NCI-H2196 treated with DMSO at 0.1 percent for 48 hours (cell line): Measurements from ENCODE around the gene TESK2.
"Not testable (repeated sequence)": the region's sequence is repeated elsewhere in the genome, so short reads cannot be mapped to it uniquely, and the experiment has no call there.

Source experiments
- DNase-seq: peaks from one replicate; lab custom pipeline; 2025; ENCODE audit not compliant: unreplicated experiment; lab: John Stamatoyannopoulos, UW

The TESK2 gene

GRCh38 chr1:45414746-45415145 is 76.2 kb downstream of the TESK2 start:
- no peak for DNase-seq

- DNase-seq: no peak
Measured at GRCh38 chr1:45412899-45413298, 78.1 kb downstream of the TESK2 start.

- DNase-seq: no peak
Measured at GRCh38 chr1:45411510-45411899, 79.5 kb downstream of the TESK2 start.

- no peak for DNase-seq
Measured at GRCh38 chr1:45410850-45411509, 80.0 kb downstream of the TESK2 start.

- no peak for DNase-seq
Measured at GRCh38 chr1:45409276-45409675, 81.7 kb downstream of the TESK2 start.

GRCh38 chr1:45407629-45408287 is 83.2 kb downstream of the TESK2 start:
- DNase-seq: no peak

GRCh38 chr1:45405636-45406035 is 85.3 kb downstream of the TESK2 start:
- no peak for DNase-seq

- no peak for DNase-seq
Measured at GRCh38 chr1:45403718-45404117, 87.2 kb downstream of the TESK2 start.

GRCh38 chr1:45403298-45403697 is 87.7 kb downstream of the TESK2 start:
- DNase-seq: no peak

GRCh38 chr1:45401524-45401923 is 89.4 kb downstream of the TESK2 start:
- DNase-seq: no peak

GRCh38 chr1:45400049-45400448 is 90.9 kb downstream of the TESK2 start:
- DNase-seq: no peak

GRCh38 chr1:45397285-45397684 is 93.7 kb downstream of the TESK2 start:
- no peak for DNase-seq

- DNase-seq: no peak
Measured at GRCh38 chr1:45395582-45395981, 95.4 kb downstream of the TESK2 start.

- no peak for DNase-seq
Measured at GRCh38 chr1:45395051-45395450, 95.9 kb downstream of the TESK2 start.

GRCh38 chr1:45394342-45394741 is 96.6 kb downstream of the TESK2 start:
- no peak for DNase-seq

GRCh38 chr1:45393718-45394302 is 97.2 kb downstream of the TESK2 start:
- no peak for DNase-seq

GRCh38 chr1:45386219-45386618 is 104.7 kb downstream of the TESK2 start:
- DNase-seq: no peak

- DNase-seq: peak; percentile 26
Measured at GRCh38 chr1:45385302-45385701, 105.7 kb downstream of the TESK2 start.

GRCh38 chr1:45384213-45384612 is 106.8 kb downstream of the TESK2 start:
- not testable (repeated sequence) for DNase-seq

GRCh38 chr1:45383191-45383590 is 107.8 kb downstream of the TESK2 start:
- DNase-seq: no peak

GRCh38 chr1:45381243-45381642 is 109.7 kb downstream of the TESK2 start:
- no peak for DNase-seq

- DNase-seq: no peak
Measured at GRCh38 chr1:45380730-45381129, 110.2 kb downstream of the TESK2 start.
